HG02623 (cell line): ENCODE data around the gene TMC4.
A peak's percentile ranks its signal among the peaks of the same experiment; 100 is the strongest.

Experiments
- ATAC-seq: cut with Tn5 transposase; IDR thresholded peaks from one replicate; pipeline ENCODE4 v1.9.1; 2021; ENCODE audit warnings: moderate library complexity; ENCODE audit not compliant: unreplicated experiment

The TMC4 gene

GRCh38 chr19:54133957-54134590, 38.9 kb downstream of the TMC4 start:
- ATAC-seq: no peak

- ATAC-seq: no peak
These were observed 39.5 kb downstream of the TMC4 start for GRCh38 chr19:54133312-54133956.

- no peak for ATAC-seq
These were observed 43.4 kb downstream of the TMC4 start for GRCh38 chr19:54129617-54129996.

GRCh38 chr19:54128796-54129616, 44.0 kb downstream of the TMC4 start:
- no peak for ATAC-seq

- no peak for ATAC-seq
These were observed 44.6 kb downstream of the TMC4 start for GRCh38 chr19:54128441-54128725.

- no peak for ATAC-seq
These were observed 45.1 kb downstream of the TMC4 start for GRCh38 chr19:54127688-54128440.

- ATAC-seq: no peak
These were observed 47.2 kb downstream of the TMC4 start for GRCh38 chr19:54125713-54126112.

GRCh38 chr19:54124393-54124792, 48.6 kb downstream of the TMC4 start:
- no peak for ATAC-seq

GRCh38 chr19:54123682-54124081, 49.3 kb downstream of the TMC4 start:
- ATAC-seq: no peak

- no peak for ATAC-seq
These were observed 51.7 kb downstream of the TMC4 start for GRCh38 chr19:54121259-54121658.

GRCh38 chr19:54115109-54116063, 57.6 kb downstream of the TMC4 start, which contains the start of the genes PRPF31 and TFPT:
Gene PRPF31, plus strand, starts transcription at chr19:54115754. Its CDS starts 2,525 bp downstream, at chr19:54118279.
Gene TFPT, minus strand, starts transcription at chr19:54115657. Its CDS starts 388 bp downstream, at chr19:54115269.
- peak; percentile 84 for ATAC-seq

GRCh38 chr19:54114340-54115108, 58.4 kb downstream of the TMC4 start:
- ATAC-seq: no peak
